NCI-H1092 (cell line): ENCODE measurements around the gene FAM210B.
"Not testable (repeated sequence)": the region's sequence is repeated elsewhere in the genome, so short reads cannot be mapped to it uniquely, and the experiment has no call there.

Experiments used
- DNase-seq: peaks from one replicate; lab custom pipeline; 2025; lab: John Stamatoyannopoulos, UW

Gene FAM210B

DNA sequence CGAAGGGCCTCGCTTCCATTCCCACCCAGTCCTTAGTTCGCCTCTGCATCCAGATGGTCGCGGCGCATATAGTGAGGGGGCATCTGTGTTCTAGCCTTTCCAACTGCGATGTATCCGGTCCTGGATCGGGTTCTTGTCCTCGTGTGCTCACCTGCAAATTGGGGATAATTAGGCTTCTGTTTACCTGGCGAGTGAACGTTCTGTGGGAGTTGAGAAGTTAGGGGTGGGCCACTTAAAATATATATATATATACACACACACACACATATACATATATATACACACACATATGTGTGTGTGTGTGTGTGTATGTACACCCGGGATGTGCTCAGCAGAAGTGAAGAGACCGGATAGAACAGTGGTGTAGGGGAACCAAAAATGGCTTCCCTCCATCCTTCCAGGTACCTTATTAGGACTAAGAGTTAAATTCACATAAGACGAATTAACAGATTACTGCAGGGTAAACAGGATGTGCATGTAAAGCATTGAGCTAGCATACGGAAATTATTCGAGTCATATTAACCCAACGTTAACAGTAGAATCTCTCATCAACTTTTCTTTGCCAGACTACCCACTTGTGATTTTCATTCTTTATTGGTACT lies 34.2 kb downstream of the FAM210B start:
- no peak for DNase-seq

DNA sequence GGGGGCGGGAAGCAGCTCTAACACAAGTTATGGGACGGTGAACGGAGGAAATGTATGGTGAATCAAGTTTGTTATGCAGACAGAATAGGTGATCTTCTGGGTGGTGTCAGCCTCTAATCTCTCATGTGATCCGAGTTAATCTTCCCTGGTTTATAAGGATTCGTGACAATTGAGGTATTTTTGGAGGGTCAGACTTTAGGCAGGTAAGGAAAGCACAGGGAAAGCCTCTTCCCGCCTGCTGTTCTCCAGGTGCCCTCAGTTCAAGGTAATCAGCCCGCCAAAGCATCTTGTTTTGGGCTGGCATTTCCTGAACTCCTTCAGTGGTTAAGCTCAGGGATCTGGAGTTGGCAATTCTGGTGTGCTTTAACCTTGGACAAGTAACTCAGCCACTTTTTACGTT lies 34.9 kb downstream of the FAM210B start:
- DNase-seq: no peak

DNA sequence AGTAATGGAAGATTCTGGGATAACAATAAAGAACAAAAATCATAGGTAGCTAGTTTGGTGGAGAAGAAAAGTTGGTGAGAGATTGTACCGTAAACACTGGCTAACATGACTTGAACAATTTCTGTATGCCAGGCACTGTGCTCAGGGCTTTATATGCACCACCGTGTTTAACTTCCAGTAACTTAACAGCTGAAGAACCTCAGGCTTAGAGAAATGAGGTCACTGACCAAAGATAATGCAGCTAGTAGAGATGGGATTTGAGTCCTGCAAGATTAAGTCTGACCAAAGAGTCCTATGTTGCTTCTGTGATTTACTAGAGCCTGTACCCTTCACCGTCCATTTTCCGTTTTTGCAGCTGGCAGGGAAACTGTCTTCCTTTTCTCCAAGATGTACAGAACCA lies 36.4 kb downstream of the FAM210B start:
- no peak for DNase-seq

DNA sequence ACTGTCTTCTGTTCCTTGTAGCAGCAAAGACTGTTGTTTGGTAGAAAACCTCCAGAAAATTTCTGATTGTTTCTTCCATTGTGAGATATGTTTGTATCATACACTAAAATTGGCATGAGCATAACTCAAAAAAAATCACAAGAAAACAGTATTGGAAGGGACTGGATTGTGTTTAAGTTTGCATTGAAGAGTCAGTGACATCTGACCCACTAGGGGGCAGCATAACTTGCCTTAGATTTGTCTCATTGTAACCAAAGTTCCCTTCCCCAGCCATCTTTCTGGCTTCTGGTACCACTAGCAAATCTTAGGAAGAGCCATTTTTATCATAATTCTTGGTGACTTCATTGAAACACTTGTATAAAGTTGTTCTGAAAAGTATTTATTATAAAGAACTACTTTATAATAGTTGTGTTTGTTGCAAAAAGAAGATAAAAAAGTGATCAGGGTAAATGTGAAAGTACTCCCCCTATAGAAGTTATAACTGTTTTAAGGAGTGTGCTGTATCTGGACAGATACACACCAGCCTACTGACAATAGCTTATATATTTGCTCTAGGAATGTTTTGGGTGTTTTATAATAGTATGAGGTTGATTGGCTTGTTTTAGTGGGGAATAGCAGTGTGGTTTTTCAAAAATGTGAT lies 41.3 kb downstream of the FAM210B start:
- no peak for DNase-seq

DNA sequence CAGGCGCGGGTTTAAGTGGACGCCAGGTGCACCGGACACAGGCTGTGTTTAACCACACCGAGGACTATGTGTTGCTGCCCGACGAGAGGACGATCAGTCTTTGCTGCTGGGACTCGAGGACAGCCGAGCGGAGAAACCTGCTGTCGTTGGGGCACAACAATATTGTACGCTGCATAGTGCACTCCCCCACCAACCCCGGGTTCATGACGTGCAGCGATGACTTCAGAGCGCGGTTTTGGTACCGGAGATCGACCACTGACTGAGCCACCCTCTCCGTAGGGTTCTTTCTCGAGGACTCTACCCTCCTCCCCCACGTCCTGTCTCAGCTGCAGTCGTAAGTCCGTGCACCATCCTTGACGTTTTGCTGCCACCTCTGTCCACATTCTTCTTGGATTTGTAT lies 44.7 kb downstream of the FAM210B start:
- DNase-seq: no peak

DNA sequence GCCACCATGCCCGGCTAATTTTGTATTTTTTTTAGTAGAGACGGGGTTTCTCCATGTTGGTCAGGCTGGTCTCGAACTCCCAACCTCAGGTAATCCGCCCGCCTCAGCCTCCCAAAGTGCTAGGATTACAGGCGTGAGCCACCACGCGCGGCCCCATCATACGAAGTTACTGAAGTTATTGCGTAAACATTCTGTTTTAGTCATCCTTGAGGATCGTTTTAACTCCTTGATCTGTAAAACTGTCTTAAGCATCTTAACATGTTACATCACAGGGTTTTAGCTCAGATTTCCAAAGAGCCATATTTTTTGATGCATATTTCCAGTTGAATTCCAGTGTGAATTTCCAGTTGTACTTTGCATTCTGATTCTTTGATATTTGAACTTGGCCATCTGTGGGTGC lies 46.6 kb downstream of the FAM210B start:
- not testable (repeated sequence) for DNase-seq

DNA sequence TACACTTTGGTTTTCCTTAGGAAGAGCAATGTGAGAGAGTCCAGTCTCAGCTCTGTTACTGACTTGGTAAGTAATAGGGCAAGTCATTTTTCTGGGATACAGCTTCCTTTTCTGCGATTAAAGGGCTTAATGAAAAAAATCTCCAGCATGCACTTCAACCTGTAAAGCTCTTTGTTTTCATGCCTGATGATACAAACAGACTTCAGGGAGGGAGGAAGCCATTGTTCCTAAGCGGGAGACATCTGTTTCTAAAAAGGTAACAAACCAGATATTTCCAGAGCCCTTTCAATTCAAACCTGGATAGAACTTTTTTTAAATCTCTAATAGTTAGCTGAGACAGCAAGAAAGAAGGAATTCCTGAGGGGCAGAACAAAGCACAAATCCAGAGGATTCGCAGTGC lies 48.1 kb downstream of the FAM210B start:
- DNase-seq: no peak

DNA sequence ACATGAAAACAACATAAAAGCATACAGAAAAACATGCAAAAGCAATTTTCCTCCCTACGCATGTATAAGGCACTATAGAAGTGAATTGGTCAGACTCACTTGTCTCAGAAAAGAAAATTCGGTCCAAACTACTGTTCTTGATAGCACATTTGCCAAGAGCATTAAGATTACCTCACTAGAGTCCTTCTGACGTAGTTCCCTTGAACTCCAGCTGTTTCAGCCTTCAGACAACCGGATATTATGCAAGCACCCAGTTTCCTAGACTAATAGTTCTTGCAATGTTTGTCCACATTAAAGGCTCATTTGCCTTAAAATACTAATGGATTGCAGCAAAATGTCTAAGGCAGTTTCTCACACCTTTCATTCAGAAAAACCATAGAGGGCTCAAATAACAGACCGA lies 50.7 kb downstream of the FAM210B start:
- no peak for DNase-seq

DNA sequence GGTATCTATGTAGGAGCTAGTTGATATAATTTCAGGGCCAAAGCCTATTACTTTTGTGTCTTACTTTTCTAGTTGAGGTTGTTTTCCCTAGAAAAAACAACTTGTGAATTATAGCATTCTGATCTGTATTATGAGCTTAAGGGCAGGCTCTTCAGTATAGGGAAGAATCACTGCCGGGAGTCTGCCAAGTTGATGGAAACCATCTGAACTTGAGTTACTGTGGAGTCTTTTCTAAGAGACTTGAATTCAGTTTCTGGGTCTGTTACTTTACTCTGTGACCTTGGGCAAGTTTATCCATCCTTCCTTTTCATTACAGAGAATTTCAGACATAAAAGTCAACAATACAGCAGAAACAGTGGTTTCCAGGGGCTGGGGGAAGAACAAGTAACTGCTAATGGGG lies 51.2 kb downstream of the FAM210B start:
- no peak for DNase-seq

DNA sequence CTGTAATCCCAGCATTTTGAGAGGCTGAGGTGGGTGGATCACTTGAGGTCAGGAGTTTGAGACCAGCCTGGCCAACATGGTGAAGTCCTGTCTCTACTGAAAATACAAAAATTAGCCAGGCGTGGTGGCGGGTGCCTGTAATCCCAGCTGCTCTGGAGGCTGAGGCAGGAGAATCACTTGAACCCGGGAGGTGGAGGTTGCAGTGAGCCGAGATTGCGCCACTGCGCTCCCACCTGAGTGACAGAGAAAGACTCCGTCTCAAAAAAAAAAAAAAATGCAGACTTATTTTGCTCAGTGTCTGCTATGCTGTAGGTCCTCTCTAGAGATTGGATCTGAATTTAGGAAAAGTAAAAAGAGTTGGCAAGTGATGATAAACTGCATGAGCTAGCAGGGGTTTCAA lies 52.5 kb downstream of the FAM210B start:
- not testable (repeated sequence) for DNase-seq

DNA sequence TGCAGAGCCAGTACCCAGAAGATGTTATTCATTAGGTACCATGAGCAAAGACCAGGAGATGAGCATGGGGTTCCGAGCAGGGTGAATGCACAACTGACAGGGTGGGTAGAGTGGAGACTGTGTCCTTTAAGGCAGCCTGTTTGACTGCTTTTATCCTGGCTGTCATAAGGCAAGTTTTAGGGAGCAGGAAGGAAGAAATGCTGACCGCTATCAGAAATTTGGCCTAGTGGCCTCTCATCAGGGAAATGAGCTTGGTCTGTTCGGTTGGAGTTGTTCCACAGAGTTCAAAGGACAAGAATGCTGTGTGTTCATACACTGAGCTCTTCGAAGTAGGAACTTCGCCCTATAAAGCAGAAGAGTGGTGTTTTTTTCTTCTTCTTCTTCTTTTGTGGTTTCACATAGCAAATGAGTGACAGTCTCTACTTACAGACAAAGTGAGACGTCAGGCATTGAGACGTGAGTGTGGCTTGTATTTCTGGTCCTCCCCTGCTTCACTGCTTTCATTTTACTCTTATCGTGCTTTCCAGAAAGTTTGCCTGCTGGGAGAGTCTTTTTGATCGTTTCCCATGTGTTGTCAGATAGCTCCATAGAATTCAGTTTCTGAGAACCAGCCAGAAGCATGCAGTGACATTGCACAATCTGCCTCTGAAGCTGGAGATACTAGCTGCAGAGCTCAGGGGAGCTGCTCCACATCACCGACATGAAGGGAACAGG lies 53.1 kb downstream of the FAM210B start, which contains the start of gene CASS4:
Gene CASS4, plus strand, starts transcription at position 502 of the 714 bp plus-strand sequence. Its CDS starts 199 bp downstream, at position 701.
- no peak for DNase-seq

DNA sequence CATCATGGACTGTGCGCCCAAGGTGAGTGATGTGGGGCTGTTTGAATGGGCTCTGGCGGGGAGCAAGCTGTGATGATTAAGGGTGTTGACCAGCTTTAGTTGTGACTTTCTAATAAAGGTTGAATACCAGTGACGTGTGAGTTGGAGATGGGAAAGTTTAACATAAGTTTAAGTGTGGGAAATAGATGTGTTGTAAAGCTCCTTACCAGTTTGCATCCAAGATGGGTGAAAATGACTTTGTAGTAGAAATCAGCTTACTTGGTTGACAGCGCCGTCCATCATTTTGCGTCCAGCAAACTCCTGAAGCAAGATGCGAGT lies 53.7 kb downstream of the FAM210B start:
- no peak for DNase-seq

DNA sequence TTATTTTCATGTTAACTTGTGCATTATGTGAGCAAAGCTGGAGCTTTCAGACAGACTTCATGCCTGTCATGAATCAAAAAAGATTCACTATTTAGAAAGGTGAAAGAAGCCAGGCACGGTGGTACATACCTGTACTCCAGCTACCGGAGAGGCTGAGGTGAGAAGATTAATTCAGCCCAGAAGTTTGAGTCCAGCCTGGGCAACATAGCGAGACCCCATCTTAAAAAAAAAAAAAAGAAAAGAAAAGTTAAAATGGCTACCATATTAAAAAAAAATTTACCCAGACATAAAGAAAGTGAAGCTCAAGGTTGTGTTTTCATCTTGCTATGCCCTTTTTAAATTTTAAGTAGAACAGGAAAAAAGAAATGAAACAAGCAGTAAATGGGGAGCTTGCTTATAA lies 54.2 kb downstream of the FAM210B start:
- DNase-seq: no peak

DNA sequence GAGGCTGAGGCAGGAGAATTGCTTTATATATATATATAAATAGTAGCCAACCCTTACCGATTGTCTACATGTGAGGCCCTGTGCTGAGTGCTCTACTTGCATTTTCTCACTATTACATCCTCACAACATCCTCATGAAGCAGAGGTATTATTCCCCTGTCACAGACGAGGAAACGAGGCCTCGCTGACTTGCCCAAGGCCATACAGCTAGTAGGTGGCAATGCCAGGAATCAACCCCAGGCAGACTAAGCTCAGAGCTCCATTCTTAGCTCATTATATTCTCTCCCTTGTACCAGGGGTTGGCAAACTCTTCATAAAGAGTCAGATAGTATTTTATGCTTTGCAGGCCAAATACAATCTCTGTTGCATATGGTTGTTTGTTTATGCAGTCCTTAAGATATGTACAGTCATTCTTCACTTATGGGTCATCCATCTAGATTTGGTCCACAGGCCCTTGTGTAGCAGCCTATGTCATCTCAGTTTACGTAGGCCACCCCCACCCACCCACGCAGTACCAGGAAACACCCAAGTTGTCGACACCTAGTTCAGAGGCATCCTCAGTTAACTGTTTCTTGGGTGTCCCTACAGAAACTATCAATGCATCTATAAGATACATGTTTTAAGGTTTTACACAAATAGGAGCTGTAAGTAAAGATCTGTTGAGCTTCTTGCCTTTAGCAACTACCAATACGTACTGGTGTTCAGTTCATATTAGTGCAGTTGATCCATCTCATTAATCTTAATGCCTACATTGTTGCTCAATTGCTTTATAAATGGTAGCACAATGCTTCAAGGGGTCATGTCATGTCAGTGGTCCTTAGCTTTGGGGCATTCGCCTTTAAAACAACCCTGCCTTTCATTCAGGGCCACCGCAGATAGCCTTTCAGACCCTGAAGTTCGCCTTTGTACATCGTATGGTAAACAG lies 56.3 kb downstream of the FAM210B start:
- DNase-seq: no peak

DNA sequence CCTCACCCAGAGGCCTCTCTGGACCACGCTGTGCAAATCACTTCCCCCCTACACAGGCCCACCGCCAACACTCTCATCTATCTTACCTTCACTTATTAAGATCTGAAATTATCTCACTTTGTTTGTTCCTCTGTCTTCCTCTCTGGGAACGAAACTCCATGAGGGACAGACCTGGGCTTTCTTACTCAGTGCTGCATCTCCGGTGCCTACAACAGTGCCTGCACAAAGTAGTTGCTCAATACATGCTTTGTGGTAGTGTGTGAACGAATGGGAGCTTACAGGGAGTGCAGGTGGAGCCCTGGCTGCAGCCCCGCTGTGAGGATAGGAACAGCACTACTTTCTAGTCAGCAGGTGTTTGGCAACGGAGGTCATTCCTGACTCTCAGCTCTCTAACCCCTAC lies 58.6 kb downstream of the FAM210B start:
- DNase-seq: no peak

DNA sequence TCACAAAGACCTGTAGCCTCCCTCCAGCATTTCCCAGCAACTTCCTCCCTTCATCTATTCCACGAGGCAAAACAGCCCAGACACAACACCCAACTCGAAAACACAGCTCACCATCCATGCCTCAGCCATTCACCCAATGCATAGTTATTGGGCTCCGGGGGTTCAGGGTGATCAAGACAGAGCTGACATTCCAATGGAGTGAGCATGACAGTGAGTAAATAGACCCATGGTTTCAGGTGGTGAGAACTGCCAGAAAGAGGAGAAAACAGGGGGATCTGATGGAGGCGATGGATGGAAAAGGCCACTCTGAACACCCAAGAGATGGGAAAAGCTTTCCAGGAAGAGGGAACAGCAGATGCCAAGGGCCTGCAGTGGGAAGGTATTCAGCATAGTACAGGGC lies 59.1 kb downstream of the FAM210B start:
- DNase-seq: no peak
